Bronchial epithelial cell (primary cell): Measurements from ENCODE around the gene KLK13. TPM values are rescaled to one million over a fixed set of nuclear protein-coding genes. Genes with fewer than 3 reads are reported as not detected.
A peak's percentile ranks its signal among the peaks of the same experiment; 100 is the strongest.

Experiments
- DNase-seq: peaks from one replicate; pipeline ENCODE4 v3.0.0-alpha.2; 2010; ENCODE audit warnings: low read depth
- FAIRE-seq: peaks from 2 replicates; lab custom pipeline; 2011; peaks lifted over from hg19 to GRCh38; lab: Jason Lieb, UNC
- H3K27me3 ChIP-seq: 2 replicates; pipeline ENCODE4 v1.5.1; 2011; ENCODE audit warnings: low read length; ENCODE audit not compliant: control insufficient read depth, insufficient read depth
- H3K36me3 ChIP-seq: 2 replicates; pipeline ENCODE4 v1.5.1; 2011; ENCODE audit warnings: low read length; ENCODE audit not compliant: control insufficient read depth, insufficient read depth
- H3K4me3 ChIP-seq: 2 replicates; pipeline ENCODE4 v1.5.1; 2011; ENCODE audit warnings: mild to moderate bottlenecking, low read depth, low read length, control low read depth
- total RNA-seq: library from RNA; depleted of rRNA; stranded (reverse); fragments of >200 nt; gene quantifications from 2 replicates; pipeline ENCODE4 v1.2.1, GENCODE V29; 2014
- TF ChIP-seq, protein P1 (sequence below): IDR thresholded peaks from 2 replicates; pipeline ENCODE4 v1.5.1; 2011; ENCODE audit warnings: mild to moderate bottlenecking, moderate library complexity, low read length, control low read depth, inconsistent platforms; ENCODE audit not compliant: insufficient read depth, severe bottlenecking

Gene KLK13
- total RNA-seq, 1 donor from 2014 or later, result 0.26 TPM

- TF ChIP-seq, protein P1, sequence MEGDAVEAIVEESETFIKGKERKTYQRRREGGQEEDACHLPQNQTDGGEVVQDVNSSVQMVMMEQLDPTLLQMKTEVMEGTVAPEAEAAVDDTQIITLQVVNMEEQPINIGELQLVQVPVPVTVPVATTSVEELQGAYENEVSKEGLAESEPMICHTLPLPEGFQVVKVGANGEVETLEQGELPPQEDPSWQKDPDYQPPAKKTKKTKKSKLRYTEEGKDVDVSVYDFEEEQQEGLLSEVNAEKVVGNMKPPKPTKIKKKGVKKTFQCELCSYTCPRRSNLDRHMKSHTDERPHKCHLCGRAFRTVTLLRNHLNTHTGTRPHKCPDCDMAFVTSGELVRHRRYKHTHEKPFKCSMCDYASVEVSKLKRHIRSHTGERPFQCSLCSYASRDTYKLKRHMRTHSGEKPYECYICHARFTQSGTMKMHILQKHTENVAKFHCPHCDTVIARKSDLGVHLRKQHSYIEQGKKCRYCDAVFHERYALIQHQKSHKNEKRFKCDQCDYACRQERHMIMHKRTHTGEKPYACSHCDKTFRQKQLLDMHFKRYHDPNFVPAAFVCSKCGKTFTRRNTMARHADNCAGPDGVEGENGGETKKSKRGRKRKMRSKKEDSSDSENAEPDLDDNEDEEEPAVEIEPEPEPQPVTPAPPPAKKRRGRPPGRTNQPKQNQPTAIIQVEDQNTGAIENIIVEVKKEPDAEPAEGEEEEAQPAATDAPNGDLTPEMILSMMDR, result no peak
- no peak for FAIRE-seq
- H3K36me3 ChIP-seq, result no peaks in the 10 kb centered on the region
- H3K27me3 ChIP-seq, result no peaks in the 10 kb centered on the region
- no peak overlapping the region for H3K4me3 ChIP-seq
- DNase-seq, result peak; percentile 8
Observed at GRCh38 chr19:51076631-51077213, 11.8 kb upstream of the KLK13 start.

DNA sequence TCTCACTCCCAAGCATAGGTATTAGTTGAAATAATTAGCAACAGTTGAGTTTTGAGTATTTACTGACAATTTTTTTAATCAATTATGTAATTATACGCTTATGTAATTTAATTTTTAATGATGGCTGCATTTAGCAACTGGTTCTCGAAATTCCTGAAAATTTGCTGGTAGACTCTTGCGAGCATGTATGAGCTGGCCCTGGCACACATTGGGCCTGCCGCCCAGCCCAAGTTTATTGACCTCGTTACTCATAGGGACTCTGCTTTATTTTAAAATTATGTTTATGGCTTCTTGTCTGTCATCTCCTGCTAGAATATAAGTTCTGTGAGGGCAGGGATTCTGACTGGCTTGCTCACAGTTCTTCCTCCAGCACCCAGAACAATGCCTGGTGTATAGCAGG is 11.1 kb upstream of the KLK13 start:
- TF ChIP-seq, protein P1, result no peak
- no peak for FAIRE-seq
- H3K27me3 ChIP-seq, result no peaks in the 10 kb centered on the region

GRCh38 chr19:51071095-51071405 is 6.2 kb upstream of the KLK13 start:
- TF ChIP-seq, protein P1, result no peak
- FAIRE-seq, result no peak
- no peak overlapping the region for H3K4me3 ChIP-seq
- H3K27me3 ChIP-seq, result no peaks in the 10 kb centered on the region
- no peaks in the 10 kb centered on the region for H3K36me3 ChIP-seq
- peak; percentile 39 for DNase-seq

More for the DNA sequence above, 11.1 kb upstream of the KLK13 start:
- no peaks in the 10 kb centered on the region for H3K36me3 ChIP-seq
- H3K4me3 ChIP-seq, result no peak overlapping the region
- DNase-seq, result peak; percentile 38

- Histone ChIP-seq H3K4me3 (no peak overlapping the region), H3K27me3 (no peaks in the 10 kb centered on the region), H3K36me3 (no peaks in the 10 kb centered on the region)
- TF ChIP-seq, protein P1, result no peak
- FAIRE-seq (no peak), DNase-seq (no peak)
Observed at GRCh38 chr19:51070334-51071094, 5.6 kb upstream of the KLK13 start.

- Histone ChIP-seq H3K27me3 (no peaks in the 10 kb centered on the region), H3K36me3 (no peaks in the 10 kb centered on the region), H3K4me3 (no peak overlapping the region)
- TF ChIP-seq, protein P1, result no peak
- DNase-seq, result no peak
- FAIRE-seq, result no peak
Observed at GRCh38 chr19:51066393-51067186, 1.7 kb upstream of the KLK13 start.
